SJCRH30 (cell line): ENCODE measurements around the gene GRB7. TPM values are rescaled to one million over a fixed set of nuclear protein-coding genes. Genes with fewer than 3 reads are reported as not detected.
"Not testable (repeated sequence)": the region's sequence is repeated elsewhere in the genome, so short reads cannot be mapped to it uniquely, and the experiment has no call there.

Experiments used
- DNase-seq, 2 experiments: peaks; one replicate each; pipeline ENCODE4 v3.0.0-alpha.2; 2015 to 2020
- H3K27ac ChIP-seq: fragments of 250-450 bp; sonication (Bioruptor Pico); 2 replicates; pipeline ENCODE4 v1.5.1; 2020; ENCODE audit warnings: mild to moderate bottlenecking, moderate library complexity
- H3K27me3 ChIP-seq: fragments of 250-450 bp; sonication (Bioruptor Pico); 2 replicates; pipeline ENCODE4 v1.5.1; 2020; ENCODE audit warnings: mild to moderate bottlenecking, moderate library complexity
- H3K36me3 ChIP-seq: fragments of 250-450 bp; sonication (Bioruptor Pico); 2 replicates; pipeline ENCODE4 v1.5.1; 2020; ENCODE audit warnings: mild to moderate bottlenecking, moderate library complexity
- H3K4me1 ChIP-seq: fragments of 250-450 bp; sonication (Bioruptor Pico); 2 replicates; pipeline ENCODE4 v1.5.1; 2020; ENCODE audit warnings: mild to moderate bottlenecking, moderate library complexity
- H3K4me3 ChIP-seq: fragments of 250-450 bp; sonication (Bioruptor Pico); 2 replicates; pipeline ENCODE4 v1.5.1; 2020; ENCODE audit warnings: mild to moderate bottlenecking, moderate library complexity
- H3K9me3 ChIP-seq: fragments of 250-450 bp; sonication (Bioruptor Pico); replicated peaks from 2 replicates; pipeline ENCODE4 v1.5.1; 2020; ENCODE audit warnings: mild to moderate bottlenecking, moderate library complexity
- total RNA-seq: library from RNA; depleted of rRNA; stranded (reverse); fragments of >200 nt; shearing (Covaris generic); gene quantifications from 2 replicates; pipeline ENCODE4 v1.2.3, GENCODE V29; 2014

Gene GRB7
- total RNA-seq, 1 experiment from 2014 or later, result not detected

- Histone ChIP-seq H3K4me1 (peaks cover 4% of the 10 kb centered on the region; the same call in 1 of the 2 replicates), H3K27ac (no peak overlapping the region), H3K27me3 (no peaks in the 10 kb centered on the region), H3K9me3 (no peaks in the 10 kb centered on the region), H3K4me3 (no peak overlapping the region), H3K36me3 (no peaks in the 10 kb centered on the region)
- no peak for DNase-seq
Observed at GRCh38 chr17:39703913-39704312, 33.8 kb upstream of the GRB7 start.

- H3K27me3 ChIP-seq, result no peaks in the 10 kb centered on the region
- H3K4me1 ChIP-seq, result peaks cover 4% of the 10 kb centered on the region; the same call in 1 of the 2 replicates
- no peaks in the 10 kb centered on the region for H3K9me3 ChIP-seq
- H3K4me3 ChIP-seq, result no peak overlapping the region
- H3K27ac ChIP-seq, result no peak overlapping the region
- no peak for DNase-seq
- H3K36me3 ChIP-seq, result no peaks in the 10 kb centered on the region
Observed at GRCh38 chr17:39704821-39705551, 32.8 kb upstream of the GRB7 start.

- DNase-seq, result no peak
- Histone ChIP-seq H3K36me3 (no peaks in the 10 kb centered on the region), H3K27ac (no peak overlapping the region), H3K9me3 (no peaks in the 10 kb centered on the region), H3K4me1 (peaks cover 4% of the 10 kb centered on the region; the same call in 1 of the 2 replicates), H3K4me3 (no peak overlapping the region), H3K27me3 (no peaks in the 10 kb centered on the region)
Observed at GRCh38 chr17:39705786-39706348, 31.9 kb upstream of the GRB7 start.

GRCh38 chr17:39706383-39706782, 31.4 kb upstream of the GRB7 start:
- H3K9me3 ChIP-seq, result no peaks in the 10 kb centered on the region
- no peaks in the 10 kb centered on the region for H3K36me3 ChIP-seq
- DNase-seq, result no peak
- no peak overlapping the region for H3K4me3 ChIP-seq
- H3K4me1 ChIP-seq, result peaks cover 4% of the 10 kb centered on the region; the same call in 1 of the 2 replicates
- no peaks in the 10 kb centered on the region for H3K27me3 ChIP-seq
- H3K27ac ChIP-seq, result no peak overlapping the region

- Histone ChIP-seq H3K36me3 (no peaks in the 10 kb centered on the region), H3K9me3 (no peaks in the 10 kb centered on the region), H3K27ac (no peak overlapping the region), H3K4me1 (peaks cover 4% of the 10 kb centered on the region; the same call in 1 of the 2 replicates), H3K4me3 (no peak overlapping the region), H3K27me3 (no peaks in the 10 kb centered on the region)
- DNase-seq, result no peak
Observed at GRCh38 chr17:39706921-39707337, 30.8 kb upstream of the GRB7 start.

- DNase-seq, result no peak
- Histone ChIP-seq H3K27ac (no peak overlapping the region), H3K4me1 (no peaks in the 10 kb centered on the region), H3K27me3 (no peaks in the 10 kb centered on the region), H3K4me3 (no peak overlapping the region), H3K36me3 (no peaks in the 10 kb centered on the region), H3K9me3 (no peaks in the 10 kb centered on the region)
Observed at GRCh38 chr17:39709319-39709997, 28.3 kb upstream of the GRB7 start.

- H3K4me3 ChIP-seq, result no peak overlapping the region
- no peak for DNase-seq
- H3K36me3 ChIP-seq, result no peaks in the 10 kb centered on the region
- H3K27ac ChIP-seq, result no peak overlapping the region
- no peaks in the 10 kb centered on the region for H3K9me3 ChIP-seq
- H3K27me3 ChIP-seq, result no peaks in the 10 kb centered on the region
- H3K4me1 ChIP-seq, result no peaks in the 10 kb centered on the region
Observed at GRCh38 chr17:39709998-39710964, 27.5 kb upstream of the GRB7 start.

- H3K4me3 ChIP-seq, H3K27ac ChIP-seq, H3K4me1 ChIP-seq, H3K27me3 ChIP-seq, H3K36me3 ChIP-seq, DNase-seq, H3K9me3 ChIP-seq: not testable (repeated sequence)
Observed at GRCh38 chr17:39711071-39711470, 26.7 kb upstream of the GRB7 start.

GRCh38 chr17:39711851-39712250, 25.9 kb upstream of the GRB7 start:
- no peaks in the 10 kb centered on the region for H3K36me3 ChIP-seq
- H3K27ac ChIP-seq, result no peak overlapping the region
- H3K9me3 ChIP-seq, result no peaks in the 10 kb centered on the region
- H3K4me1 ChIP-seq, result no peaks in the 10 kb centered on the region
- no peaks in the 10 kb centered on the region for H3K27me3 ChIP-seq
- H3K4me3 ChIP-seq, result no peak overlapping the region
- DNase-seq, result no peak

GRCh38 chr17:39714234-39714633, 23.5 kb upstream of the GRB7 start:
- DNase-seq, result no peak
- Histone ChIP-seq H3K9me3 (no peaks in the 10 kb centered on the region), H3K27me3 (no peaks in the 10 kb centered on the region), H3K36me3 (no peaks in the 10 kb centered on the region), H3K27ac (no peak overlapping the region), H3K4me3 (no peak overlapping the region), H3K4me1 (no peaks in the 10 kb centered on the region)

GRCh38 chr17:39715375-39716072, 22.2 kb upstream of the GRB7 start:
- Histone ChIP-seq H3K4me1 (no peaks in the 10 kb centered on the region), H3K27me3 (no peaks in the 10 kb centered on the region), H3K9me3 (no peaks in the 10 kb centered on the region), H3K27ac (no peak overlapping the region), H3K4me3 (no peak overlapping the region), H3K36me3 (no peaks in the 10 kb centered on the region)
- DNase-seq, result no peak

- no peaks in the 10 kb centered on the region for H3K4me1 ChIP-seq
- no peaks in the 10 kb centered on the region for H3K9me3 ChIP-seq
- H3K27me3 ChIP-seq, result no peaks in the 10 kb centered on the region
- no peaks in the 10 kb centered on the region for H3K36me3 ChIP-seq
- H3K4me3 ChIP-seq, result no peak overlapping the region
- DNase-seq, result no peak
- H3K27ac ChIP-seq, result no peak overlapping the region
Observed at GRCh38 chr17:39716073-39716818, 21.5 kb upstream of the GRB7 start.

- Histone ChIP-seq H3K4me1 (no peaks in the 10 kb centered on the region), H3K9me3 (no peaks in the 10 kb centered on the region), H3K27me3 (no peaks in the 10 kb centered on the region), H3K27ac (no peak overlapping the region), H3K36me3 (no peaks in the 10 kb centered on the region), H3K4me3 (no peak overlapping the region)
- no peak for DNase-seq
Observed at GRCh38 chr17:39716879-39717536, 20.7 kb upstream of the GRB7 start.
